Prostate gland (tissue), 2 donors: ENCODE data around the gene AGPAT1. TPM values are rescaled to one million over a fixed set of nuclear protein-coding genes. Genes with fewer than 3 reads are reported as not detected.

Experiments
- DNase-seq: peaks from one replicate; pipeline ENCODE4 v3.0.0-alpha.2; 2019; ENCODE audit warnings: low spot score
- H3K27ac ChIP-seq, 2 donors: fragments of 200-600 bp; sonication (generic); 2 replicates each; pipeline ENCODE4 v1.5.1; 2017 to 2019
- H3K27me3 ChIP-seq: fragments of 200-600 bp; sonication (generic); replicated peaks from 2 replicates; pipeline ENCODE4 v1.5.1; 2019; ENCODE audit not compliant: insufficient read depth
- H3K36me3 ChIP-seq, 2 donors: fragments of 200-600 bp; sonication (generic); 1 replicate in 1 of 2; 2 replicates in 1 of 2; pipeline versions ENCODE4 v1.5.1 to v1.8.1; 2017 to 2019
- H3K4me1 ChIP-seq: fragments of 200-600 bp; sonication (generic); replicated peaks from 2 replicates; pipeline ENCODE4 v1.5.1; 2019
- H3K4me3 ChIP-seq, 2 donors: fragments of 200-600 bp; sonication (generic); 2 replicates each; pipeline ENCODE4 v1.5.1; 2017 to 2019
- H3K9me3 ChIP-seq: fragments of 200-600 bp; sonication (generic); 2 replicates; pipeline ENCODE4 v1.5.1; 2017
- POLR2A ChIP-seq: fragments of 450-650 bp; IDR thresholded peaks from one replicate; pipeline ENCODE4 v1.6.1; 2016; ENCODE audit warnings: antibody characterized with exemption, mild to moderate bottlenecking
- POLR2AphosphoS5 ChIP-seq: sonication (generic); formaldehyde crosslinking; IDR thresholded peaks from one replicate; pipeline ENCODE4 v1.6.1; 2017; ENCODE audit warnings: antibody characterized with exemption
- WGBS: methylation state at CpG from one replicate; pipeline ENCODE4 v1.1.5; 2018; 5-methylcytosine and 5-hydroxymethylcytosine counted together
- intact Hi-C: fragments of 100-400 bp; cut with DNase I; formaldehyde crosslinking; loops from one replicate; pipeline ENCODE4 v1.14.2; 2022
- total RNA-seq, 2 donors: library from RNA; depleted of rRNA; stranded (reverse); fragments of >200 nt; gene quantifications; one replicate each; pipeline ENCODE4 v1.1.0, GENCODE V29; 2016
- TF ChIP-seq, protein P1 (sequence below), 4 experiments: fragments of 200-600 bp in 2 of 4; fragments of 450-650 bp in 2 of 4; sonication (generic) in 2 of 4; IDR thresholded peaks; 1 replicate in 3 of 4; 2 replicates in 1 of 4; pipeline ENCODE4 v1.5.1; 2016 to 2019; ENCODE audit warnings: antibody characterized with exemption in 4 of 4, mild to moderate bottlenecking in 2 of 4, moderate library complexity in 2 of 4

Gene AGPAT1
- total RNA-seq, 2 donors from 2014 or later: 52.6 to 113 TPM

DNA sequence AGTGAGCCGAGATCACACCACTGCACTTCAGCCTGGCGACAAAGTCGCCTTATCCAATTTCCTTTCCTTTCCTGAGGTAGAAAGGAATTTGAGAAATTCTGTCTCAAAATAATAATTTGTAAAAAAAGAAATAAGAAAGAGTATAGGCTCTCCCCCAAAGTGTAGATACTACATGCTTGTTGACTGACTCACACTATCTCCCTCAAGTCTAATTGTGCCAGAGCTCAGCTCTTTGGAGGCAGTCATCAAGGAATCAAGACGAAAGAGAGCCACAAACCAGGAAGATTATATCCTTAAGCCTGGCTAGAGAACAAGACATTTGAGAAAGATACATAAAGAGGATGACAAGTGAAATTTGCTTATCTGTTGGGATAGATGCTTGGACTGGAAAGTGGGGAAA lies 42.1 kb downstream of the AGPAT1 start:
- Histone ChIP-seq H3K36me3 (no peaks in the 10 kb centered on the region), H3K27ac (no peak overlapping the region), H3K9me3 (no peaks in the 10 kb centered on the region), H3K27me3 (no peaks in the 10 kb centered on the region), H3K4me1 (peaks cover 9% of the 10 kb centered on the region), H3K4me3 (no peak overlapping the region)
- 77% methylated on average over 4 of the region's 4 CpGs for WGBS
- intact Hi-C loops: no loop called here
- no peak for DNase-seq
- TF ChIP-seq, protein P1, sequence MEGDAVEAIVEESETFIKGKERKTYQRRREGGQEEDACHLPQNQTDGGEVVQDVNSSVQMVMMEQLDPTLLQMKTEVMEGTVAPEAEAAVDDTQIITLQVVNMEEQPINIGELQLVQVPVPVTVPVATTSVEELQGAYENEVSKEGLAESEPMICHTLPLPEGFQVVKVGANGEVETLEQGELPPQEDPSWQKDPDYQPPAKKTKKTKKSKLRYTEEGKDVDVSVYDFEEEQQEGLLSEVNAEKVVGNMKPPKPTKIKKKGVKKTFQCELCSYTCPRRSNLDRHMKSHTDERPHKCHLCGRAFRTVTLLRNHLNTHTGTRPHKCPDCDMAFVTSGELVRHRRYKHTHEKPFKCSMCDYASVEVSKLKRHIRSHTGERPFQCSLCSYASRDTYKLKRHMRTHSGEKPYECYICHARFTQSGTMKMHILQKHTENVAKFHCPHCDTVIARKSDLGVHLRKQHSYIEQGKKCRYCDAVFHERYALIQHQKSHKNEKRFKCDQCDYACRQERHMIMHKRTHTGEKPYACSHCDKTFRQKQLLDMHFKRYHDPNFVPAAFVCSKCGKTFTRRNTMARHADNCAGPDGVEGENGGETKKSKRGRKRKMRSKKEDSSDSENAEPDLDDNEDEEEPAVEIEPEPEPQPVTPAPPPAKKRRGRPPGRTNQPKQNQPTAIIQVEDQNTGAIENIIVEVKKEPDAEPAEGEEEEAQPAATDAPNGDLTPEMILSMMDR (IDR thresholded peaks at IDR 0.05): no peak
- no peak for TF ChIP-seq POLR2AphosphoS5
- no peak for TF ChIP-seq POLR2A

DNA sequence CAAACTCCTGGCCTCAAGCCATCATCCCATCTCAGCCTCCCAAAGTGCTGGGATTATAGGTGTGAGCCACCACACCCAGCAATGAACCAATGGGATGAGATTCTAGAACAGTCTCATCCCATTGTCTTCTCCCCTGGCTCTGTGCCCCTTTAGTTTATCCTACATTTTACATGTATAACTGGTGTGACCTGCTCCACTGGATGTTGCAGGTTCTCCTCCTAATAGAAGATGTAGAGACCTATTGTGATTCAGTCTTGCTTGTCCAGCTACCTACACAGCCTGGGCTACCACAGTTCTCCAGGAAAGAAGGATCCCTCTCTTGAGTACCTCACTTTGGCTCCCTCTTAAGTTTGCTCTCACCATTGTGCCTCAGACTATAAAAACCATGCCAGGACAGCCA lies 43.8 kb downstream of the AGPAT1 start:
- H3K9me3 ChIP-seq: no peaks in the 10 kb centered on the region
- H3K4me1 ChIP-seq: peaks cover 13% of the 10 kb centered on the region
- no peaks in the 10 kb centered on the region for H3K36me3 ChIP-seq
- DNase-seq: no peak
- intact Hi-C loops: no loop called here
- TF ChIP-seq POLR2A (no peak), POLR2AphosphoS5 (no peak)
- TF ChIP-seq, protein P1 (IDR thresholded peaks at IDR 0.05): no peak
- no peak overlapping the region for H3K4me3 ChIP-seq
- no peak overlapping the region for H3K27ac ChIP-seq
- no peaks in the 10 kb centered on the region for H3K27me3 ChIP-seq

DNA sequence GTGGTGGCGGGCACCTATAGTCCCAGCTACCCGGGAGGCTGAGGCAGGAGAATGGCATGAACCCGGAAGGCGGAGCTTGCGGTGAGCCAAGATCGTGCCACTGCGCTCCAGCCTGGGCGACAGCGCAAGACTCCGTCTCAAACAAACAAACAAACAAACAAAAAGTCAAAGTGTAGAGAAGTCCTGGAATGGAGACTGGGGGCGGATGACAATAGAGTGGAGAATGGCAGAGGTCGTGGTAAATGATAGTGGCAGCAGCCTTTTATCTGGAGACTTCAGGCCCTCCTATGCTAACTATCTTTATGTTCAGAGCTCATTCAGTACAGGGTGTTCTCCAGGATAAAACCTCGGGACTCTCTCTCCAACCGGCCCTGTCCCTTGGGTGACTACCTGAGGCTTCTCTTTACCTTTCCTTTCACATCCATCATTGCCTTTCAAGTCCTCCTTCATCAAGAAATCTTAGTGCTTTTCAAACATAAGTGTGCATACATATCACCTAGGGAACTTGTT lies 44.4 kb downstream of the AGPAT1 start:
- Histone ChIP-seq H3K36me3 (no peaks in the 10 kb centered on the region), H3K27ac (no peak overlapping the region), H3K27me3 (no peaks in the 10 kb centered on the region), H3K4me3 (no peak overlapping the region), H3K9me3 (no peaks in the 10 kb centered on the region), H3K4me1 (peaks cover 19% of the 10 kb centered on the region)
- TF ChIP-seq POLR2AphosphoS5 (no peak), POLR2A (no peak)
- TF ChIP-seq, protein P1 (IDR thresholded peaks at IDR 0.05): no peak
- DNase-seq: no peak
- WGBS: 87% methylated on average over 14 of the region's 14 CpGs
- intact Hi-C loops: loop anchor here (2.0 kb wide), 1 partner anchor 19 kb away; the partner anchor contains the start of gene PRRT1

DNA sequence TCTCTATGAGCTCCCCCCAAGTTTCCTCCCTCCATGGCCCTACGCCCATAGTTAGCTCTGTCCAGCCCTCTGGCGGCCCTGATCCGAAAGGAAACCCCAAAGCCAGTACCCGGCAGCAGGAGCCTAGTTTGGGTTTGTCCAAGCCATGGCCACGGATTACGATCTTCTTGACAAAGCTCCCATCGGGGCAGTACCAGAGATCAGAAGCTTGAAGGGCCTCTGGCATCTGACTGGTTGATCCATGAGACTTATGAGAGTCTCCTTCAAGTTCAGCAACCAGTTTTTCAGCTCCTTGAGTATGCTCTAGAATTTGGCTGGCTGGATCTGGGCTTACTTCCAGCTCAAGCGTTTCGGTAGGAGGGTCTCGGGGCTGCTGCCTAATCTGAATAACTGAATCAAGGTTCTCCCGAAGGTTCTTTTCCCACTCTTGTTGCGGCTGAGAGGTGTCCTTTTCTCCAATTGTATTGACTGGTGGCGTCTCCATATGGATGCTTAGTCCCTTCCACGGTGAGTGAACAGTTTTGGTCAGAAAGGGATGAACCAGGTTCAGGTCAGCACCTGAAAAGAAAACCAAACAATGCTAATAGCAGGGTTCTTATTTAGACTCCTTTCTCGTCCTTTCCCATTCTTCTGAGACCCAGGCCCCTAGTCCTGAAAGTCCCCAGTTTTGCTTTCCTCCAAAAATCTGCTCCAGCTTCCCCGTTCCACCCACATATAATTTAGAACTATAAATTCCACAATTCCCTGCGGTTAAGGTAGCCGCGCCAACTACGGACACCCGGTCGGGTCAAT lies 46.4 kb downstream of the AGPAT1 start:
- peak overlapping the region; percentile 58 to 67 for H3K4me3 ChIP-seq
- peak overlapping the region; percentile 94 to 95 for H3K27ac ChIP-seq
- H3K36me3 ChIP-seq: no peaks in the 10 kb centered on the region
- TF ChIP-seq POLR2A (no peak), POLR2AphosphoS5 (no peak)
- TF ChIP-seq, protein P1 (IDR thresholded peaks at IDR 0.05): no peak
- no peak for DNase-seq
- intact Hi-C loops: loop anchor here (2.0 kb wide), 1 partner anchor 21 kb away; the partner anchor contains the start of gene PRRT1
- WGBS: 29% methylated on average over 22 of the region's 22 CpGs
- peaks cover 22% of the 10 kb centered on the region for H3K4me1 ChIP-seq
- no peaks in the 10 kb centered on the region for H3K27me3 ChIP-seq
- H3K9me3 ChIP-seq: no peaks in the 10 kb centered on the region
